ENCODE data around the gene ANAPC4.
"Not testable (repeated sequence)": the region's sequence is repeated elsewhere in the genome, so short reads cannot be mapped to it uniquely, and the experiment has no call there.

ANAPC4 gene

GRCh38 chr4:25376754-25377571 is at the start of gene ANAPC4:
ANAPC4 (plus strand) TSS chr4:25377263; CDS start chr4:25377428, 165 bp downstream.
- DNase-seq (ENCODE audit: low read depth, low spot score), result peak; percentile 40

GRCh38 chr4:25328463-25328862 is 48.6 kb upstream of the ANAPC4 start:
- DNase-seq (ENCODE audit: low read depth, low spot score), result not testable (repeated sequence)

GRCh38 chr4:25330335-25330734 is 46.7 kb upstream of the ANAPC4 start:
- DNase-seq (ENCODE audit: low read depth, low spot score), result no peak

- no peak for DNase-seq (ENCODE audit: low read depth, low spot score)
Observed at GRCh38 chr4:25330905-25331808, 45.9 kb upstream of the ANAPC4 start.

GRCh38 chr4:25343671-25344070 is 33.4 kb upstream of the ANAPC4 start:
- no peak for DNase-seq (ENCODE audit: low read depth, low spot score)

GRCh38 chr4:25345744-25346143 is 31.3 kb upstream of the ANAPC4 start:
- DNase-seq (ENCODE audit: low read depth, low spot score), result no peak

- no peak for DNase-seq (ENCODE audit: low read depth, low spot score)
Observed at GRCh38 chr4:25346913-25347312, 30.1 kb upstream of the ANAPC4 start.

GRCh38 chr4:25347473-25347872 is 29.6 kb upstream of the ANAPC4 start:
- DNase-seq (ENCODE audit: low read depth, low spot score), result no peak

- DNase-seq (ENCODE audit: low read depth, low spot score), result no peak
Observed at GRCh38 chr4:25347971-25348370, 29.1 kb upstream of the ANAPC4 start.

GRCh38 chr4:25350561-25350960 is 26.5 kb upstream of the ANAPC4 start:
- no peak for DNase-seq (ENCODE audit: low read depth, low spot score)

GRCh38 chr4:25351777-25352416 is 25.2 kb upstream of the ANAPC4 start:
- DNase-seq (ENCODE audit: low read depth, low spot score), result no peak

- no peak for DNase-seq (ENCODE audit: low read depth, low spot score)
Observed at GRCh38 chr4:25356068-25356467, 21.0 kb upstream of the ANAPC4 start.

GRCh38 chr4:25358515-25359275 is 18.4 kb upstream of the ANAPC4 start:
- no peak for DNase-seq (ENCODE audit: low read depth, low spot score)

GRCh38 chr4:25361253-25361652 is 15.8 kb upstream of the ANAPC4 start:
- no peak for DNase-seq (ENCODE audit: low read depth, low spot score)

- DNase-seq (ENCODE audit: low read depth, low spot score), result no peak
Observed at GRCh38 chr4:25367004-25367621, 9.9 kb upstream of the ANAPC4 start.

GRCh38 chr4:25367877-25368276 is 9.2 kb upstream of the ANAPC4 start:
- no peak for DNase-seq (ENCODE audit: low read depth, low spot score)

- DNase-seq (ENCODE audit: low read depth, low spot score), result no peak
Observed at GRCh38 chr4:25368315-25368714, 8.7 kb upstream of the ANAPC4 start.

- no peak for DNase-seq (ENCODE audit: low read depth, low spot score)
Observed at GRCh38 chr4:25370242-25370641, 6.8 kb upstream of the ANAPC4 start.

GRCh38 chr4:25372549-25372948 is 4.5 kb upstream of the ANAPC4 start:
- not testable (repeated sequence) for DNase-seq (ENCODE audit: low read depth, low spot score)

GRCh38 chr4:25377572-25378436 is 741 bp downstream of the ANAPC4 start:
- no peak for DNase-seq (ENCODE audit: low read depth, low spot score)

Data from brain pericyte (primary cell).